Neural crest cell (in vitro differentiated cells): Measurements from ENCODE around the gene MRM2. TPM values are rescaled to one million over a fixed set of nuclear protein-coding genes. Genes with fewer than 3 reads are reported as not detected.

Source experiments
- DNase-seq: peaks from one replicate; pipeline ENCODE4 v3.0.0; 2021; ENCODE audit warnings: low read depth, mixed read lengths, low spot score
- H3K27ac Mint-ChIP-seq: one replicate; pipeline ENCODE4 v1.8.0; 2021; ENCODE audit warnings: mild to moderate bottlenecking, mixed read lengths; ENCODE audit not compliant: unreplicated experiment
- H3K27me3 Mint-ChIP-seq: 2 replicates; pipeline ENCODE4 v1.8.0; 2021; ENCODE audit warnings: low read depth, mild to moderate bottlenecking, mixed read lengths
- H3K36me3 Mint-ChIP-seq: 2 replicates; pipeline ENCODE4 v1.8.0; 2021; ENCODE audit warnings: low read depth, mild to moderate bottlenecking, mixed read lengths
- H3K4me1 Mint-ChIP-seq: 2 replicates; pipeline ENCODE4 v1.8.0; 2021; ENCODE audit warnings: mixed read lengths
- H3K4me3 Mint-ChIP-seq: one replicate; pipeline ENCODE4 v1.8.0; 2021; ENCODE audit warnings: mild to moderate bottlenecking, mixed read lengths
- H3K9me3 Mint-ChIP-seq: 2 replicates; pipeline ENCODE4 v1.8.0; 2021; ENCODE audit warnings: mixed read lengths
- CTCF ChIP-seq: fragments of 200-600 bp; sonication (generic); conservative IDR thresholded peaks from 2 replicates; pipeline ENCODE4 v1.5.0; 2021; ENCODE audit warnings: antibody characterized with exemption, mild to moderate bottlenecking
- total RNA-seq: library from RNA; stranded (reverse); gene quantifications from 2 replicates; pipeline ENCODE4 v1.2.1, GENCODE V29; 2021

Gene MRM2
- total RNA-seq, 1 donor from 2014 or later = 48.5 TPM

- no peaks in the 10 kb centered on the region for H3K27me3 Mint-ChIP-seq
- no peak for DNase-seq
- no peak for TF ChIP-seq CTCF
- no peak overlapping the region for H3K27ac Mint-ChIP-seq
- no peaks in the 10 kb centered on the region for H3K36me3 Mint-ChIP-seq
- no peak overlapping the region for H3K4me3 Mint-ChIP-seq
- no peaks in the 10 kb centered on the region for H3K9me3 Mint-ChIP-seq
- no peaks in the 10 kb centered on the region for H3K4me1 Mint-ChIP-seq
Observed at GRCh38 chr7:2254429-2255144, 12.6 kb upstream of the MRM2 start.

DNA sequence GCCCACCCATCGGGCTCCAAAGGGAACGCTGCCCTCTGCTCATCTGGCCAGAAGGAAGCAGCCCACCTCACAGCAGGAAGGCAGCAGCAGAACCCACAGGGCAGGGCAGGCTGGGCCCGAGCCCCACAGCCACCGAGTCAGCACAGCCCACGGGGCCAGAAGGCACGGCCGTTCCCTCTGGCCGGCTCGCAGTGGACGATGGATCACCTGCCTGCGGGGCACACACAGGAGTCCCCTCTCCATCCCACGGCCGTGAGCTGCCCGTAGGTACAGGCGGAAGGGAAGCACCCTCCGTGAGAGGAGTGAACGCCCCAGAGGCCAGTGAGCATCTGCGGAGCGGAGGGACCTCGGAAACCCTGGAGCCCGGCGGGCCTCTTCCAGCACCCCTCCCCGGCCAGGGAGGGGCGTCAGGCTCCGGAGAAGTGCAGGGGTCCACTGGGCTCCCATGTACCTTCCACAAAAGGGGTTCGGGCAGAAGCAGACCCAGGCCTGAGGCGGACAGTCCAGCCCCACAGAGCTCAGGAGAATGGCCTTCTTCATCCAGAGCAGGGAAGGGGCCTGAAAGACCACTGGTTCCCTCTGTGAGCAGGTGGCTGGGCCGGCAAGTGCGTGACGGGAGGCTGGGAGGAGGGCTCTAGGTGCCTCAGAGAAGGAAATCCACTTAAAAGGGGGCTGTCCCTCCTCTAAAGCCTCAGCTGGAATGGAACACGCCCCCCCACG lies 11.7 kb upstream of the MRM2 start:
- H3K27me3 Mint-ChIP-seq = no peaks in the 10 kb centered on the region
- DNase-seq = no peak
- no peaks in the 10 kb centered on the region for H3K9me3 Mint-ChIP-seq
- no peak overlapping the region for H3K27ac Mint-ChIP-seq
- no peak overlapping the region for H3K4me3 Mint-ChIP-seq
- H3K36me3 Mint-ChIP-seq = no peaks in the 10 kb centered on the region
- H3K4me1 Mint-ChIP-seq = no peaks in the 10 kb centered on the region
- no peak for TF ChIP-seq CTCF

DNA sequence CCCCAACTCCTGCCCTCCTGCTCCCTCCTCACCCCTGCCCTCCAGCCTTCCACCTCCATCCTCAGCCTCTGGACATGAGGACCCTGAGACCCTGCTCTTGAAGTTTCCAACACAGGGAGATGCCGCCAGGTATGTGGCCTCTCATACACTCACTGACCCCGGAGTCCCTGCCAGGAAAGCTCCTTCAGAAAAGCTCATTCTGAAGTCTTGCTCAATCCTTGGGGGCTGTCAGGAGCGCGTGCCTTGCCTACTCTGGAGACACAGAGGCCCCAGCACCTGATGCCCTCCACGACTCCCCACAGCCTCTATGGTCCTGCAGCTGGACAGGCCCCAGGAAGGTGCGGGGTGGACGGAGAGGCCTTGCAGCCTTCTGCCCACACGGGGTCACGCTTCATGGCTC lies 11.0 kb upstream of the MRM2 start:
- DNase-seq = no peak
- Mint-ChIP-seq H3K4me3 (no peak overlapping the region), H3K9me3 (no peaks in the 10 kb centered on the region), H3K4me1 (no peaks in the 10 kb centered on the region), H3K36me3 (no peaks in the 10 kb centered on the region), H3K27ac (no peak overlapping the region), H3K27me3 (no peaks in the 10 kb centered on the region)
- TF ChIP-seq CTCF = no peak

- TF ChIP-seq CTCF = no peak
- Mint-ChIP-seq H3K4me3 (peak overlapping the region; percentile 44), H3K36me3 (no peaks in the 10 kb centered on the region), H3K27me3 (no peaks in the 10 kb centered on the region), H3K4me1 (no peaks in the 10 kb centered on the region), H3K27ac (peak overlapping the region; percentile 62), H3K9me3 (no peaks in the 10 kb centered on the region)
- no peak for DNase-seq
Observed at GRCh38 chr7:2251841-2252771, 10.1 kb upstream of the MRM2 start.

DNA sequence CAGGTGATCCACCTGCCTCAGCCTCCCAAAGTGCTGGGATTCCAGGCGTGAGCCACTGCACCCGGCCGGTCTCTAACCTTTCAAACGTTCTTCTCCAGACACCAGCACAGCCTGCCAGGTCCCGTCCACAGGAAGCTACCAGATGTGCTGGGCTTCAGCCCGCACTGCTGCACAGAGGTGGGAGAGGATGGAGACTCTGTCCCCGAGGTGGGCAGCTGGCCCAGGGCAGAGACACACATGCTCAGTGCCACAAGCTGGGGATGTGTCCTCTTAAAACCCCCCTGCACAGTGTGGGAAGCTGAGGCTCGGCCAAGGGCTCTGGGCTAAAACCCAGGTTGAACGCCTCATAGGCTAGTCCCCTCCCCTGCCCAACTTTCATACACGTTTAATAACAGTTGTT lies 9.4 kb upstream of the MRM2 start:
- Mint-ChIP-seq H3K27ac (no peak overlapping the region), H3K27me3 (no peaks in the 10 kb centered on the region), H3K36me3 (no peaks in the 10 kb centered on the region), H3K4me1 (no peaks in the 10 kb centered on the region), H3K4me3 (no peak overlapping the region), H3K9me3 (no peaks in the 10 kb centered on the region)
- no peak for DNase-seq
- TF ChIP-seq CTCF = no peak
